IPS-NIHi7 (cell line): ENCODE data around the gene ANKRD33B.

Experiments used
- DNase-seq: peaks from one replicate; pipeline ENCODE4 v3.0.0; 2012; ENCODE audit warnings: mixed read lengths; ENCODE audit errors: extremely low spot score

The ANKRD33B gene

DNA sequence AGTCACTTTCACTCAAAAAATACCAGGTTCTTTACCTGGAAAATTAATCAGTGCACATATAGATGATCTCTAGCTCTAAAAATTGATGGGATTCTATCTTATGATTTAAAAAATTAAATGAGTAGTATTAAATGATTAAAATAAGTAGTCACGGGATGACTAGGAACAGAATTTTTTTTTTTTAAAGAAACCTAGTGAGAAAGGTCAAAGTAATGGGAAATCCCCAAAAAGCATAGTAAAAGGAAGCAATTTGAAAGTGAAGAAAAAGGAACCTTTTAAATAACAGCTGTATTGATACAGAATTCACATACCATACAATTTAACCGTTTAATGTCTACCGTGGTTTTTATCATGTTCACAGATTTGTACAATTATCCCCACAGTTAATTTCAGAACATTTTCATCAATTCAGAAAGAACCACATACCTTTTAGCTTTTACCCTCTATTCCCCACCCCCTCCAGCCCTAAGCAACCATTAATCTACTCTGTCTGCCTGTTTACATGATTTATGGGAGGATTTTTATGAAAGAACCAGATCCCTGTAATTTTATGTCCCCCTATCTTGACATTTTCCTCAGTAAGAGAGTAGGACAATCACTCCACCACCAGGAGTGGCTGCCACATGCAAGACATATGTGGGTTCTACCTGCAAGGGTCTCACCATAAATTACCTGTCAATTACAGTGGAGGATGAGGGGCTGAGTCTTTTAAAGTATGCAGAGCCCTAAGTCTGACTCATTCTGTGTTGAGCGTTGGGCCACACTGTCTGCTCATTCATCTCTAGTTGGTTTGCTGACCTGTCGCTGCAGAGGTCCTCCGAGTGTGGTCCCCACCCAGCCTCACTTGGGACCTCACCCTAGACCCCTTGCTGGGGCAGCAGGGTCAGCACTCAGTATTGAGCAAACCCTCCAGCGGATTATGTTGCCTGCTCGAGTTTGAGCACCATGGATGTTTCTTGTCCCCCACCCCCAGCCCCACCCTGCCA lies 16.0 kb downstream of the ANKRD33B start:
- DNase-seq = no peak

DNA sequence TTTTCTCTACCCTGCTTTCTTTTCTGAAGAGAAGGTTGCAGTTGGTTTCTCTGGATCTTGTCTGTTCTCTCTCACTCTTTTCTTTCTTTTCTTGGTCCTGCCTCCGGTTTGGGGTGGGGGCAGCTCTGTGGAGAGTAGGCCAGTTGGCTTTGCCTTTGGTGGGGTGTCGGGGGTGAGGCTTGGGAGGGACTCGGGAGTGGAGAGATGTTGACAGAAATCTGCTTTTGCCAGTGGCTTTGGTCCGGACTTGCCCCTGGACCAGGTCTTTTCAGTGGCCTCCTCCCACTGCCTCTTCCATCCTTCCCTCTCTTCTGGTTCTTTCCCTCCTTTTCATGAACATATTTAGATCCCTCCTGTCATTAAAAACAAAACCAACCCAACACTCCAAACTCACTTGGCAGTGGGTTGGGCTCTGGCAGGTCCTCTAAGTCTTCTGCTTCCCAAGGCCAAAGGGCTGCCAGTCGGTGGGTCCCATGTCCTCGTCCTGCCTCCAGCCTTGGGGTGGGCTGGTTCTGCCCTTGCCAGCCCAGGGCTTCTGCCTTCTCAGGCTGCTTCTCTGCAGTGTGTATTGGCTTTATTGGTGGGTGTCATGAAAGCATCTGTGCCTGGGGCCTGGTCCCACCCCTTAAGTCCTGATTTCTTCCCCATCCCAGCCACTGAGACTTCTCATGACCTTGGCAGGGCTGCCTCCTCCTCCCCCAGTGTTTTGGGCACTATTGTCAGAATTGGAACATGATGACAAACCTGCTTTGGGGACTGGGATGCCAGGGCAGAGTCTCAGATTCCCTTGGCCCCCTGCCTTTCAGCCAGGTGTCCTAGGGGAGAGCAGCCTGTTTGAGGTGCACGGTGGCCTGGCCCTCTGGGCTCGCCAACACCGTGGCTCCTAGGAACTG lies 16.9 kb downstream of the ANKRD33B start:
- DNase-seq = no peak

DNA sequence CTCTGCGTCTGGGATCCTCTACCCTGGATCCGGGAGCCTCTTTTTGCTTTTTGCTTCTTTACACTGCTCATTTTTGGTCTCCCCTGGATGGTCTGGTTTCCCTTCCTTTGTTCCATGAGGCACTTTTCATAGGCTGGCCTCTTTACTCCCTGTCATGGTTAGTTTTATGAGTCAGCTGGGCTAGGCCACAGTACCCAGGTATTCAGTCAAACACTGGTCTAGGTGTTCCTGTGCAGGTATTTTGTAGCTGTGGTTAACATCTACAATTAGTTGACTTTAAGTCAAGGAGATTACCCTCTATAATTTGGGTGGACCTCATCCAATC lies 17.5 kb downstream of the ANKRD33B start:
- no peak for DNase-seq

DNA sequence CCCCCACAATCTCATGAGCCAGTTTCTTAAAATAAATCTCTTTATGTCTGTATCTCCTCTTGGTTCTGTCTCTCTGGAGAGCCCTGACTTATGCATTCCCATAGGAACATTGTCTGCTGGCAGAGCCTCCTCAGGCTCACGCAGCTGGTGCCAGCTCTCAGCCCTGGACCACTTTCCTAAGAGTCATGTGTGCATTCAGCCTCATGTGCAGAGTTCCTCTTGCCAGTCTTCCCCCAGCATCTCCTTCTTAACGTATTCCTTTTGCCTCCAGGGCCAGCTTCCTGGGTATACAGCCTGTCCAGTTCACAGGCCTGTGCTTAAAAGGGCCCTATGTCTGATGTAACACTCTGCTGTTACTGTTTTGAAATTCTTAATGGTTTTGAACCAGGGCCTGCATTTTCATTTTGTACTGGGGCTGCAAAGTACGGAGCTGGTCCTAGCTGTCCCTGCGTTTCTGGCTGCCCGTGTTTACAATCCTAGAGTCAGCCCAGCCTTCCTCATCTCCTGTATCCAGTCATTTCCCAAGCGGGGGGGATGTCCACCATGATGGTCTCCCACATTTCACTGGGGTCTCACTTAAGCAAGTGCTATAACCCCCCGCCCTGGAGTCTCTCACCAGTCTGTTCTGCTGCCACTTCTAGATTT lies 18.1 kb downstream of the ANKRD33B start:
- DNase-seq = no peak

DNA sequence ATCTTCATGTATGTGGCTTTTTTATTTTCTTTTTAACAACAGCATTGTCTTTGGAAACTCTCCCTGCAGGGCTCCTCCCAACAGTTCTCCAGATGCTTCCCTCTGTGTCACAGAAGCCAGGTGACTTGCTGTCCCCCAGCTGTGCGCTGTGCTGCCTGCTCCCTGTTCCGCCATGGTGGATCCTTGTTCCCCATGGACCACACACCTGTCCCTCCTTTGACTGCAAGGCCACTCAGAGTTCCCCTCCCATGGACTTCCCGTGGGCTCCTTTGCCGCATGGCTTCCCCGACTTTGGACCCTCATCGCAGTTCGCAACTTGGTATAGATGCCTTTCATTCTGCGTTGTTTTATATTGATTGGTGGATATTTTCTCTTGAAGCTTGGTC lies 18.6 kb downstream of the ANKRD33B start:
- no peak for DNase-seq

DNA sequence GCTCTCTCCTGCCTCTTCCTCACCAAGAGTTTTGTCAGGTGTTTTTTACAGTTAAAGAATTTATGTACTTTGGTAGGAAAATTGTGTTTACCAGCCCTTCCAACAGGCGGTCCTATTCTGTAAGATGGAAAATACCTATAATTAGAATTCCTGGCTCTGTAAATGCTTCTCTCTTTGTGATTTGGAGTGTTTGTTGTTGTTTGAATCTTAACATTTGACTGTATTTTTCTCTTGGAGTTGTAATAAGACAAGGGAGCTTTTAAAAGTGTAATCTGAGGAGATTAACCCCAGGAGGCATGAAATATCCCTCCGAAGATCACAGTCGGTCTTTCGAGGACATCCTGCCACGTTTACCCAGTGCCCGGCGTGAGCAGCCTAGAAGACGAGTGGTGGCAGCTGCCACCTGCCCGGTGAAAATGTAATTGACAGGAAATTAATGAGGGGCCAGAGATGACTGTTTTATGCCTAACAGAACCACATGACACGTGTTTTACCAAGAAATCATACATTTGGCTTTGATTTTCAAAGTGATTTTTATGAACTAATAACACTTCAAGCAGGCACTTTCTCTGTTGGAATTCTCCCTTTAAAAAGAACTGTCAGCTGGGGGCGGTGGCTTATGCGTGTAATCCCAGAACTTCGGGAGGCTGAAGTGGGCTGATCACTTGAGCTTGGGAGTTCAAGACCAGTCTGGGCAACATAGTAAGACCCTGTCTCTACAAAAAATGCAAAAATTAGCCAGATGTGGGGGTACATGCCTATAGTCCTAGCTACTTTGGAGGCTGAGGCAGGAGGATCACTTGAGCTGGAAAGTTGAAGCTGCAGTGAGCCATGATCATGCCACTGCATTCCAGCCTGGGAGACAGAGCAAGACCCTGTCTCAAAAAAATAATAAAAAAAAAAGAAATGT lies 20.0 kb downstream of the ANKRD33B start:
- no peak for DNase-seq

DNA sequence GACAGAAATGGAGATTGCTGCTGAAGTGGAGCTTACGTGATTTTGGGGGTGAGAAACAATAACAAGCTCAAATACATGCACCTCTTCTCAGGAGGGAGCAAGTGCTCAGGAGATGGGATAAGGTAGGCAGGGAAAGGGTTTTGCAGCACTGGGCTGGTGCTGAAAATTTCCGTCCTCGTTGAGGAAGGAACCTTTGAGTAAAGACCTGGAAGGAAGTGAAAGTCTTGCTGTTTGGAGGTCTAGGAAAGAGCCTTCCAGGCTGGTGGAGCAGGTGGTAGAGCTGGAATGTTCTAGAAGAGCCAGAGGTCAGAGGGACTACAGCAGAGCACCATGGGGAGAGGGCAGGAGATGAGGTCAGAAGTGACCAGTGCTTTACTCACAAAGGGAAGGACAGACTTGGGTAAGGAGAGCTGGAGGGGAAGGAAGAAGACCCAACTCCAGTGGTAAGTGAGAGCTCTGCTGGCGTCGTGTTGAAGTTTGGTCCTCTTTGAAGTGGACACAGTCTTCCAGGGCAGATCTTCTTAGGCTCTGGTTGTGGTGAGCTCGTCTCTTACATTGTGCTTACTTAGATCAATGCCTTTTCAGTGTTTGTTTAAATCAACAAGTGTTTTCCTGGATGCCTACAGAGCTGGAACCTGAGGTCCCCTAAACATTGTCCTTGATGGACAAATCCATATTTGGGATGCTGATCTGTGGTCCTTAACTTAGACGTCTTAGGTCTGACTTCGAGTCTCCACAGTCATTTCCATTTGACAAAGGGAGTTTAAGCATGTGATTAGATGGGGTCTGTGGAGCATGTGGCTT lies 21.0 kb downstream of the ANKRD33B start:
- no peak for DNase-seq

DNA sequence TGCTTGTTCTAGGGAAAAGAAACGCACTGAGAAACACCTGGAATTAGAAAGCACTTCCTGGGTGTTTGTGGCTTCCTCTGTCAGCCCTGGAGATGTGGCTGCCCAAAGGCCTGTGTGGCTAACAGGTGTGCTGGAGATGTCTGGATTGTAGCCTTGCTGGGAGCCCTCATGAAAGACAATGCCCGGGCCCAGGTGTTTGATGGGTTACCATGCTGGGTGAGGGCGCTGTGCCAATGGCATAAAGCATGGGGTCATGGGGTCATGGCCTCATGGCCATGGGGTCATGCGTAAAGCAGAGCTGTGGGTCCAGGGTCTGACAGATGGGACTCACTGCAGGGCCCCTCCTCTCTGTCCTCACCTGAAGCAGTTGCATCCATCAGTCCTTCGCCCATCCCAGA lies 21.6 kb downstream of the ANKRD33B start:
- no peak for DNase-seq

DNA sequence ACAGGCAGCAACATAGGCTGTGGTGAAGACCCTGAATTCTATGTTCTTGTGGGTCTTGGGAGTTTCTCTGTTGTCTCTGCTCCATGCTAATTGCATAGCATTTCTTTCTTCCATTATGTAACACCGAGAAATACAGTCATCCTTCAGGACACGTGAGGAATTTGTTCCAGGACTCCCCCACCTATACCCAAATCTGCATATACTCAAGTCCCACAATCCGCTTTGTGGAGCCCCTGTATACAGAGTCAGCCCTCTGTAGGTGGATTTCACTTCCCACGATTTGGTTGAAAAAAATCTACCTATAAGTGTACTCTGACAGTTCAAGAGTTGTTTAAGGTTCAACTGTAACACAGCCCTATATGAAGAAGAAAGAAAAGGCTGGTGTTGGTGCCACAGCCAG lies 22.1 kb downstream of the ANKRD33B start:
- no peak for DNase-seq

DNA sequence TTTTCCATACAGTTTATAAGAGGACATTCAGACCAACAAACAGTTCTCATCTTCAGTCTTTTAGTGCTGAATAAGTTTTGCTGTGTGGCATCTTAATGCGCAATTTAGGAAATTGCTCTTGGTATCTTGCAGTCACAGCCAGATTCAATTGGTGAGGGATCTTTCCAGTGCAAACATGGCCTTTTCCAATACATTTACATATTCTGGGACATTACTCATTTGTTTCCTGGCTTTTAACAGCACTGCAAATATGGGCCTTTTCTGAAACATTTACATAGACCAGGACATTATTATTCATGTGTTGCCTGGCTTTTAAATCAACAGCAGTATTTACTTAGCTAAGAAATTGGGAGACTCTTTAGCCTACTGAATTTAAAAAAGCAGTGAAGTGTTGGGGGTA lies 22.7 kb downstream of the ANKRD33B start:
- DNase-seq = no peak

DNA sequence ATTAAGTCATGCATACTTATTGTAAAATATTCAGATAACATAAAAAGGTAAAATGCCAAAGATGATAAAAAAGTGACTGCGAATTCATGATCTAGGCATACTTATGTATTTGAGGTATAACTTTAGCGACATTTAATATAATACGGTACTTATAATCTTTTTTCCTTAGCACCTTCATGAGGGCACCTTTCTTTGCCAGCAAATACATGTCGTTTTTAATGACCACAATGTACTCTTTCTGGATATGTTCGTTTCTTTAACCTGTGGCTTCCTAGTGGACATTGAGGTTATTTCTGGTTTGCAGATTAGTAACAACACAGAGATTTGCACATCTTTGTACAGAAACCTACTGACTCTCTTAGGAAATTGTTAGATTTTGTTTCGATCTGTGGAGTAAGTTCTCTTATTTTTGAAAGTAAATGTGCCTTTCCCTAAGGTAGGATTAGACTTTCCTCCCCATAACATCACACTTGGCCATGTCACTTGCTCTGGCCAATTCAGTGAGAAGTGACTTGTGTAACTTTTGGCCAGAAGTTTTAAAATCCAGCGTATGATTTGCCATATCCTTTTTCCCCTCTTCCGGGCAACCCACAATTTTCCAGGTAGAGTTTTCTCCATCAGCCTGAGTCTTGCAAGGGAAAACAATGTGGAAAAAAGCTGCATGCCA lies 24.4 kb downstream of the ANKRD33B start:
- DNase-seq = no peak

DNA sequence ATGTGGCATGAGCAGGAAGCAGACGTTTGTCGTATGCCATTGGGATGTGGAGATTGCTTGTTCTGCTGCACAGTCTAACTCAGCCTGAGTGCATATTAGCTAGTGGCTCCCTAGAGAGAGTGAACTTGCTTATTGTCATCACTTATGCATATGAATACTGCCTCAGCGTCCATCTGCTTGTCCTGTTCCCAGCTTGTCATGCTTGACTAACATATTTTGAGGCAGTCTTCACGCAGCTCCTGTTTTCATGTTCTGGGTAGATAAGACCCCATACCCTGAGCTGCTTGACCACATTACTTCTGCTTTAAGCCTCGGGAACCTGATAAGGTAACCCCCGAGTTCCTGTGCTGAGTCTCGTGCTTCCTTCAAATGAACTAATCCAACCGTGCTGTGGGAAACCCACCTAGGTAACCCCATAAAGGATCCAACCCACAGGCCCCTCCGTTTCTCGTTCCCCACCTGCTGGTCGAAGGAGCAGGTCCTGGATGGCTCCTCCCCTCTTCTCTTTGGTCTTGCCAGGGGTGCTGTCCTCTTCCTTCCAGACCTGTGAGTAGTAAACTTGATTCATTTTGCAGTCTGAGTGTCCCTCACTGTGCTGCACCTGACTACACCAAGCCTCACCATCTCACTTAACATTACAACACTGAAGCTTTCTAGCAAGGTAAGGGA lies 25.0 kb downstream of the ANKRD33B start:
- DNase-seq = no peak

DNA sequence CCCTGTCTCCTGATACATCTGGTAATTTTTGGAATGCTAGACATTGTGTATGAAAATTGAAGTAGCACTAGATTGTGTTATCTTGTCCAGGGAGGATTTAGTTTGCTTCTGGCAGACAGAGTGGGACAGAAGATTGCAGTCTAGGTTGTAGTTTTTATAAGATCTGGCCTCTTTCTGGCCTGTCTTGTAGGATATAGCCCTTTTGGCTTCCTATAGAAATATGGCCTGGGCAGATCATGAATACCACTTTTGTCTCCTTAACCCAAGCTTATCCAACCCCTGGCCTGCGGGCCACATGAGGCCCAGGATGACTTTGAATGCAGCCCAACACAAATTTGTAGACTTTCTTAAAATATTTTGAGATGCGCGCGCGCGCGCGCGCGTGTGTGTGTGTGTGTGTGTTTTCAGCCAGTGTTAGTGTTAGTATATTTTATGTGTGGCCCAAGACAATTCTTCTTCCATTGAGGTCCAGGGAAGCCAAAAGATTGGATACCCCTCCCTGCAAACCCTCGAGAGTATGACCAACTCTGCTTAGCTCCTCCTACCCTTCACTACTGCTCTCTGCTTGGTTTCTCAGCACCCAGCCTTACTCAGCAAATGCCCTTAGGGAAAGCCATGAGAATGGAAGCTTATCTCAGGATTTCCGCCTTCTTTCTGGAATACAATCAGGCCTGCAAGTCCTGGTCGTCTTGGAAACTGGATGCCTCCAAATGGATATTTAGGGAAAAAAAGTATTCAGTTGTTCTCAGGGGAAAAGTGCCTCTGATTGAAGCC lies 26.5 kb downstream of the ANKRD33B start:
- DNase-seq = peak; percentile 85

DNA sequence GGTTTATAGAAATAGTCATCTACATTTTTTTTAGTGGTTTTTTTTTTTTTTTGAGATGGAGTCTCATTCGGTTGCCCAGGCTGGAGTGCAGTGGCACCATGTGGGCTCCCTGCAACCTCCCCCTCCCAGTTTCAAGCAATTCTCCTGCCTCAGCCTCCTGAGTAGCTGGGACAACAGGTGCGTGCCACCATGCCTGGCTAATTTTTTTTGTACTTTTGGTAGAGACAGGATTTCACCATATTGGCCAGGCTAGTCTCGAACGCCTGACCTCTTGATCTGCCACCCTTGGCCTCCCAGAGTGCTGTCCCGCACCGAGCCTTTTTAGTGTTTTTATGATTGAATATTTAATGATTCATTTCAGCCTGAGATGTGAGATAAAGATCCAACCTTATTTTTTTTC lies 27.3 kb downstream of the ANKRD33B start:
- DNase-seq = no peak

DNA sequence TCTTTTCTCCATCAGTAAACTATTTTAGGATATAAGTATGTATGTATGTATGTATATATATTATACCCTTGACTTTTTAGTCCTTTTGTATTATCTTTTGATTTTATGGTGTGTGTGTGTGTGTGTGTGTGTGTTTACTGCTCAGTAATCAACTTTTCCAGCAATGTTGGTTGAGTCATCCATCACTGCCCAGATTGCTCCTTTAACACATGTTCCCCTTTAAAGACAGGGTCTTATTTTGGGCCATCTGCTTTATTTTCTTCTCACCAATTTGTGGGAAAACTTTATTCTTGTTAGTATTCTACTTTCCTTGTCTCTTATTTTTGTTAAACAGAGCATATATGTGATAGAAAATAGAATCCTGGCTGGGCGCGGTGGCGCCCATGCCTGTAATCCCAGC lies 28.1 kb downstream of the ANKRD33B start:
- no peak for DNase-seq

DNA sequence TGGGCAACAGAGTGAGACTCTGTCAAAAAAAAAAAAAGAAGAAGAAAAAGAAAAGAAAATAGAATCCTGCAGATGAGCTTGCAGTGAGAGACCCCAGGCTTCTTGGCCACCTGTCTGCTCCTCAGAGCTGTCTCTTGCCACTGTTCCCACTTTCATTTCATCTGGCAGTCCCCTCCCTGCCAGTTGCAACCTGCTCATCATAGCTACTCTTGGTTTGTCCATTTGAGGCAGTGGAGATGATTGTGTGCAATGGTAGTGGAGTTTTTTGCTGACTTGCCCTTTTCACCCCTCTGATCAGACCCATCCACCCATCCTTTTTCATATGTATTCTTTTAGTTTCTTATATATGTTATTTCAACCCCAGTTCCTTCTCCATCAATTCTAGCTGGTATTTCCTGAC lies 28.7 kb downstream of the ANKRD33B start:
- no peak for DNase-seq

DNA sequence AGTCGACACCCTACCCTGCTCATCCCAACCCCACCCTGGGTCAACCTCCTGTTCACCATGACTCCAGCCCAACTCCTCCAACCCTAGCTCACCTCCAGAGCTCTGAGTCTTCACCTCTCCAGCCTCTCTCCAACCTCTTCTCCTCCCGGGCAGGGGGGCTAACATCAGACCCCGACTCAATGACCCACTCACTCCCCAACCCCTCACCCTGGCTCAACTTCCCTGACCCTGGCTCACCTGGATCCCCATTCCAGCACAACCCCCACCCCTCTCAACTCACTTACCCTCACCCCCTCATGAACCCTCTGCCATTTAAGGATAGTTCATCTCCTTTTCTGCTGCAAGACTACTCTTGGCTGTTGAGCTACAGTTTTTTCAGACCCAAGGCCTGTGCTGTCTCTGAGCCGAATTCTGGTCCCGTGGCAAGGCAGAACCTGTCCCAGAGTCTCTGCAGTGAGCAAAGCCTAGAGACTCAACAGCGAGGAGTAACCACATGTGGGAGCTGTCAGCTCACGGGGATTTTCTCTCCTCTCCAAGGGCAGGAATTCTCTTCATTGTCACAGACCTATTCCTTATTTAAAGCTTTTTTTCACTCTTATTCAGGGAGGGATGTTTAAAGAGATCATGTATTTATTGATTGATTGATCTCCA lies 29.8 kb downstream of the ANKRD33B start:
- DNase-seq = no peak

DNA sequence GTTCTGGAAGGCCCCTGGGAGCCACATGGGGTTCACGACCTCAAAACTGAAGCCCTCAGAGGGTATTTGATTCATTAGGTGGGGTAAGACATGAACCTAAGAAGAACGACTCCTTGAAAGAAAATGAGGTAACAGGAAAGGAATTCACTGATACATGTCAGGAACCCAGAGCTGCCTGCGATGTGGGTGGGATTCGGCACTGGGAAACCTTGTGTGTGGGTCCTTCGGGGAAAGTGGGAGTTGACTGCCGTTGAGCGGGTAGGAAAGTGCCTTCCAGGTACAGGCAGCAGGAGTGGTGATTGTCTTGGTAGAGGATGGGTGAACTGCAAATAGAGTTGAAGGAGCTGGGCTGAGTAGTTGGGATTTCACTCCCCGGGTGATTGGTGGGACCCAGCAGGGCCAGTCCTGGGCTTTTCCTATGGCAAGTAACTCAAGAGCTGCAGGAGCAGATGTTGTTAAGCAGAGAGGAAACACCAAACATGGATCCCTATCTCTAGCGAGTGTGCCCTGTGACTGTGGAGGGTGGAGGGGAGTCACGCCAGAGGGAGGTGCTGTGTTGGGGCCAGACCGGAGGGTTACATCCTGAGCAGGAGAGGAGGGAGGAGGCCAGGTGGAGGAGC lies 30.8 kb downstream of the ANKRD33B start:
- no peak for DNase-seq
